Measurements from ENCODE around the gene CAMKMT. TPM values are rescaled to one million over a fixed set of nuclear protein-coding genes. Genes with fewer than 3 reads are reported as not detected.

The CAMKMT gene
- total RNA-seq, 2 experiments from 2014 or later: 12.1 to 14.1 TPM

DNA sequence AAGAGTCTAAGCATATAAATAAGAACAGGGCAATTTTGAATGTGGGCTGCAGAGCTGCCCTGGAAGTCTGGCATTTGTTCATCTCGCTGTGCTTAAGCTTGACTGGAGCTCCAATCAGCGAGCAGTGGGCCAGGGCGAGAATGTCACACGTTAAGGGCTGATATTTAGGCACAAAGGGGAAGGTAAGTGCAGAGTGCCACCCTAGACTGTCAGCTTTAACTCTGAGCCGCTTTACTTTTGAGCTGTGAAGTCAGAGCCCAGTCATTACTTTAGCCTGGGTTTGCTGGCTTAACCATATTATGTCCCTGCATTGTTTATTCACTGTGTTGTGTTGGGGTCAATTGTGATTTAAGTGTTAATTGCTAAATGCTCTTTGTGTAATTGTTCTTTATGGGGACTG lies 343.6 kb downstream of the CAMKMT start:
- Mint-ChIP-seq H3K36me3 (ENCODE audit: low read depth) (peaks cover 1% of the 10 kb centered on the region), H3K27ac (no peak overlapping the region), H3K4me1 (ENCODE audit: low read depth) (peaks cover 8% of the 10 kb centered on the region), H3K4me3 (no peak overlapping the region), H3K9me3 (no peaks in the 10 kb centered on the region), H3K27me3 (no peaks in the 10 kb centered on the region)
- ChIA-PET CTCF (interaction anchor here (1.2 kb wide), 1 partner anchor 226 kb away, joined by 3 read pairs; no protein-coding TSS in a partner anchor), POLR2A (no interaction called here)
- no peak for DNase-seq
- TF ChIP-seq, protein P1, sequence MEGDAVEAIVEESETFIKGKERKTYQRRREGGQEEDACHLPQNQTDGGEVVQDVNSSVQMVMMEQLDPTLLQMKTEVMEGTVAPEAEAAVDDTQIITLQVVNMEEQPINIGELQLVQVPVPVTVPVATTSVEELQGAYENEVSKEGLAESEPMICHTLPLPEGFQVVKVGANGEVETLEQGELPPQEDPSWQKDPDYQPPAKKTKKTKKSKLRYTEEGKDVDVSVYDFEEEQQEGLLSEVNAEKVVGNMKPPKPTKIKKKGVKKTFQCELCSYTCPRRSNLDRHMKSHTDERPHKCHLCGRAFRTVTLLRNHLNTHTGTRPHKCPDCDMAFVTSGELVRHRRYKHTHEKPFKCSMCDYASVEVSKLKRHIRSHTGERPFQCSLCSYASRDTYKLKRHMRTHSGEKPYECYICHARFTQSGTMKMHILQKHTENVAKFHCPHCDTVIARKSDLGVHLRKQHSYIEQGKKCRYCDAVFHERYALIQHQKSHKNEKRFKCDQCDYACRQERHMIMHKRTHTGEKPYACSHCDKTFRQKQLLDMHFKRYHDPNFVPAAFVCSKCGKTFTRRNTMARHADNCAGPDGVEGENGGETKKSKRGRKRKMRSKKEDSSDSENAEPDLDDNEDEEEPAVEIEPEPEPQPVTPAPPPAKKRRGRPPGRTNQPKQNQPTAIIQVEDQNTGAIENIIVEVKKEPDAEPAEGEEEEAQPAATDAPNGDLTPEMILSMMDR (IDR thresholded peaks at IDR 0.05): no peak
- ATAC-seq: no peak
- intact Hi-C loops (cut with micrococcal nuclease): no loop called here

GRCh38 chr2:44705876-44706480 lies 344.2 kb downstream of the CAMKMT start:
- H3K4me1 Mint-ChIP-seq (ENCODE audit: low read depth): peaks cover 8% of the 10 kb centered on the region
- H3K4me3 Mint-ChIP-seq: no peak overlapping the region
- DNase-seq (no peak), ATAC-seq (no peak)
- intact Hi-C loops (cut with micrococcal nuclease): no loop called here
- no peaks in the 10 kb centered on the region for H3K36me3 Mint-ChIP-seq (ENCODE audit: low read depth)
- CTCF ChIA-PET: interaction anchor here (1.2 kb wide), 1 partner anchor 226 kb away, joined by 3 read pairs; no protein-coding TSS in a partner anchor
- H3K27me3 Mint-ChIP-seq: no peaks in the 10 kb centered on the region
- POLR2A ChIA-PET: no interaction called here
- no peak overlapping the region for H3K27ac Mint-ChIP-seq
- no peaks in the 10 kb centered on the region for H3K9me3 Mint-ChIP-seq
- TF ChIP-seq, protein P1 (IDR thresholded peaks at IDR 0.05): no peak

DNA sequence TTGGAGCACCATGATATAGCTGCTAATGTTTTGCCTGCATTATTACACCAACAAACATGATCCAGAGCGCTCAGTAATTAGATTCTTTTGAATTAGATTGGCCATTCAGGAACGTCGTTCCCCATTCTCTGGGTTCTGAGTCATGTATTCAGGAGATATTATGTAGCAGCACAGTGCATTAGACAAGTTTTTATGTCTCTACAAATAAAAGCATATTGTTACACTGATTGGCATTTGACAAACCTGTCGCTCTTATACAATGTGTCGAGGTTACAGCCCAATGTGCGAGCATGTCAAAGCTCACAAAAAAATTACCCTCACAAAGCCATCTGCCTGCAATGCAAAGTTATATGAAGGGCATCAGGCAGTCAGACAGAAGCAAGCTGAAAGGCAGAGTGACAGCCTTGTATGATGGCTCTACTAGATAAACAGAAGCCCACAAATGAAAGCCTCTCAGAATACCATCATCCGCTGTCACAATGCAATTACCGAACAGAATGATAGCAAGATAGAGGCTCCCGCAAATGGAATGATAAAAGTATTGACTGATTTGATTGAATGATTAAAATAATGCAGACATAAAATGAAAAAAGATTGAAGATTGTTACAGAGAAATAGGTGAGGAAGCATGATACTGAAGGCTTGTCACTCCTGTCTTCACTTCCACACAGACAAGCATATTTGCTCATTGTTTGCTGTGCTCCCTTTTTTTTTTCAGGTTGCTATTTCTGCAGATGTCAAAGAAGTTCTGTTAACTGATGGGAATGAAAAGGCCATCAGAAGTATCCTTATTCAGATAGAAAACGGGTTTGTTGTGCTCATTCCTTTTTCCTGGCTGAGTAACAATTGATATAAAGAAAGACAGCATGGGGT lies 345.2 kb downstream of the CAMKMT start:
- TF ChIP-seq, protein P1 (IDR thresholded peaks at IDR 0.05): no peak
- Mint-ChIP-seq H3K27ac (no peak overlapping the region), H3K4me3 (no peak overlapping the region), H3K9me3 (no peaks in the 10 kb centered on the region), H3K27me3 (no peaks in the 10 kb centered on the region), H3K36me3 (ENCODE audit: low read depth) (no peaks in the 10 kb centered on the region), H3K4me1 (ENCODE audit: low read depth) (peaks cover 8% of the 10 kb centered on the region)
- intact Hi-C loops (cut with micrococcal nuclease): no loop called here
- CTCF ChIA-PET: no interaction called here
- POLR2A ChIA-PET: no interaction called here
- DNase-seq (no peak), ATAC-seq (no peak)

GRCh38 chr2:44707945-44708660 lies 346.4 kb downstream of the CAMKMT start:
- Mint-ChIP-seq H3K4me3 (no peak overlapping the region), H3K9me3 (no peaks in the 10 kb centered on the region), H3K36me3 (ENCODE audit: low read depth) (no peaks in the 10 kb centered on the region), H3K4me1 (ENCODE audit: low read depth) (peaks cover 11% of the 10 kb centered on the region), H3K27ac (no peak overlapping the region), H3K27me3 (no peaks in the 10 kb centered on the region)
- intact Hi-C loops (cut with micrococcal nuclease): no loop called here
- no peak for DNase-seq
- no peak for ATAC-seq
- TF ChIP-seq, protein P1 (IDR thresholded peaks at IDR 0.05): no peak
- CTCF ChIA-PET: interaction anchor here (1.3 kb wide), 1 partner anchor 228 kb away, joined by 5 read pairs; no protein-coding TSS in a partner anchor
- POLR2A ChIA-PET: no interaction called here

Measured in activated CD8-positive, alpha-beta T cell treated with anti-CD3 and anti-CD28 coated beads for 36 hours (primary cell).